GM18870 (cell line): ENCODE data around the gene ADAM15.

Experiments used
- ATAC-seq: cut with Tn5 transposase; IDR thresholded peaks from one replicate; pipeline ENCODE4 v1.9.1; 2021; ENCODE audit warnings: moderate library complexity; ENCODE audit not compliant: unreplicated experiment

The ADAM15 gene, protein sequence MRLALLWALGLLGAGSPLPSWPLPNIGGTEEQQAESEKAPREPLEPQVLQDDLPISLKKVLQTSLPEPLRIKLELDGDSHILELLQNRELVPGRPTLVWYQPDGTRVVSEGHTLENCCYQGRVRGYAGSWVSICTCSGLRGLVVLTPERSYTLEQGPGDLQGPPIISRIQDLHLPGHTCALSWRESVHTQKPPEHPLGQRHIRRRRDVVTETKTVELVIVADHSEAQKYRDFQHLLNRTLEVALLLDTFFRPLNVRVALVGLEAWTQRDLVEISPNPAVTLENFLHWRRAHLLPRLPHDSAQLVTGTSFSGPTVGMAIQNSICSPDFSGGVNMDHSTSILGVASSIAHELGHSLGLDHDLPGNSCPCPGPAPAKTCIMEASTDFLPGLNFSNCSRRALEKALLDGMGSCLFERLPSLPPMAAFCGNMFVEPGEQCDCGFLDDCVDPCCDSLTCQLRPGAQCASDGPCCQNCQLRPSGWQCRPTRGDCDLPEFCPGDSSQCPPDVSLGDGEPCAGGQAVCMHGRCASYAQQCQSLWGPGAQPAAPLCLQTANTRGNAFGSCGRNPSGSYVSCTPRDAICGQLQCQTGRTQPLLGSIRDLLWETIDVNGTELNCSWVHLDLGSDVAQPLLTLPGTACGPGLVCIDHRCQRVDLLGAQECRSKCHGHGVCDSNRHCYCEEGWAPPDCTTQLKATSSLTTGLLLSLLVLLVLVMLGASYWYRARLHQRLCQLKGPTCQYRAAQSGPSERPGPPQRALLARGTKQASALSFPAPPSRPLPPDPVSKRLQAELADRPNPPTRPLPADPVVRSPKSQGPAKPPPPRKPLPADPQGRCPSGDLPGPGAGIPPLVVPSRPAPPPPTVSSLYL

DNA sequence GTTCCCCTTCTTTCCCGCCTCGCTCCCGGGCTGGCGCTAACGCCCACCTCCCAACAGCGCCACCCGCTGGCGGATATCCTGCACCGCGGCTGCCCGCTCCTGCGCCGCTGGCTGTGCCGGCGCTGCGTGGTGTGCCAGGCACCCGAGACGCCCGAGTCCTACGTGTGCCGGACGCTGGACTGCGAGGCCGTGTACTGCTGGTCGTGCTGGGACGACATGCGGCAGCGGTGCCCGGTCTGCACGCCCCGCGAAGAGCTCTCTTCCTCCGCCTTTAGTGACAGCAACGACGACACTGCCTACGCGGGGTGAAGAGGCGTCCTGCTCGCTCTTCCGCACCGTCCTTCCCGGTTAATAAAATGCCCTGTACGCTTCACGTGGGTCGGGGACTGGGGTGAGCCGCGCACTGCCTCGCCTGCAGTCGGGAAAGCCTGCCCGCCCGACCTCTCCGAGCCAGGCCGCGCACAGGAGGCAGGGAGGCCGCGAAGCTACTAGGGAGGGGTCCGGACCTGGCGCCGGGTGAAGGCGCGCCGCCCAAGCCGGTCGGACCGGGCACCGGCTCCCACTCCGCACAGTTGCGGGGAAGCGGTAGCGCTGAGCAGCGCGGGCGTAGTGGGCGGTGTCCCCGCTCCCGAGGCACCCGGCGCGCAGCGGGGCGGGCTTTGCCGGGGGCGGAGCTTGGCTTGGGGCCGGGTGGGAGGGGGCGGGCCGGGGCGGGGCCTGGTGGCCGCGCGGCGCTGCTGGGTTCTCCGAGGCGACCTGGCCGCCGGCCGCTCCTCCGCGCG, at the start of gene ADAM15:
TSS of gene ADAM15 (plus strand) at position 757 of the 782 bp plus-strand sequence. CDS start 71 bp downstream, outside the sequence.
- no peak for ATAC-seq

DNA sequence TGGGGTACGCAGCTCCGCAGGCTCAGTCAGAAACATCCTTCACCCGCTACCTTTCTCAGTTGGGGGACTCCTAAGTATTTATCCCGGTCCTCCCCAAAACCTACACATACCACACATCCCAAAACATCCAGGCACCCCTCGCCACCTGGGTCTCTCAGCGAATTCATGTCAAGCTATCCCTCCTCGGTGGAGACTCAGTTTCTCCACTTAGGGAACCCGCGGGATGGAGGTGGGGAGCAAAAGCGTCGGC, 49.8 kb upstream of the ADAM15 start:
- no peak for ATAC-seq

DNA sequence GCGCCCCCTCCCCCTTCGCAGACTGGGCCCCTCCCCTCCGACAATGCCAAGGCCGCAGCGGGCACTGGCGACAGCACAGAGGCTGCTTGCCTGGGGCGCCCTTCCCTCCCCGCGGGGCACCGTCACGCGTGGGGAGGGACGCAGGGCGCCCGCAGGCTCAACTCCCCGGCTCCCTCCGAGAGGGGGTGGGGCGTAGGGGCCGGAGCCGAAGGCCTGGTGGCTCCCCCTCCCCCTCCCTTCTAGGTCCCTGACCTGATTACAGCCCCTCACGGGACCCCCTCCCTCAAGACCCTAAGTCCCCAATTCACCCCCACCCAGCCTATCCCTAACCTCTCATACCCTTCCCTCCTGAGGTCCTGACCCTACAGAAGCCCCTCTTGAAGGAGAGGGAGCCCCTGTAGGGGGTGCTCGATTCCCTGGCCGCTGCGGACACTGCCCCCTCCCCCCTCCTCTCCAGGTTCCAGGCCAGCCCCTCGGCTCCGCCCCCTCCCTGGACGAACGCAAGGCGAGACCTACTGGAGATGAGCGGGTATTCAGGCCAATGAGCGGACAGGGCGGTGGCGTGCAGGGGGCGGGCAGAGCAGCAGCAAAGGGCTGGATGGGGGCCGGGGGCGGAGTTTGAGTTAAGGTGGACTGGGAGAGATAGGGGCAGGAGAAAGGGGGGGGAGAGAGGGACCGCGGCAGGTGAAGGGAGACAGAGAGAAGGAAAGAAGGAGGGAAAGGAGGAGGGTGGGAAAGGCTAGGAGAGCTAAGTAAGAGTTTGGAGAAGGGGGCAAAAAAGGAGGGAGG, 49.2 kb upstream of the ADAM15 start:
- ATAC-seq: peak; percentile 43

DNA sequence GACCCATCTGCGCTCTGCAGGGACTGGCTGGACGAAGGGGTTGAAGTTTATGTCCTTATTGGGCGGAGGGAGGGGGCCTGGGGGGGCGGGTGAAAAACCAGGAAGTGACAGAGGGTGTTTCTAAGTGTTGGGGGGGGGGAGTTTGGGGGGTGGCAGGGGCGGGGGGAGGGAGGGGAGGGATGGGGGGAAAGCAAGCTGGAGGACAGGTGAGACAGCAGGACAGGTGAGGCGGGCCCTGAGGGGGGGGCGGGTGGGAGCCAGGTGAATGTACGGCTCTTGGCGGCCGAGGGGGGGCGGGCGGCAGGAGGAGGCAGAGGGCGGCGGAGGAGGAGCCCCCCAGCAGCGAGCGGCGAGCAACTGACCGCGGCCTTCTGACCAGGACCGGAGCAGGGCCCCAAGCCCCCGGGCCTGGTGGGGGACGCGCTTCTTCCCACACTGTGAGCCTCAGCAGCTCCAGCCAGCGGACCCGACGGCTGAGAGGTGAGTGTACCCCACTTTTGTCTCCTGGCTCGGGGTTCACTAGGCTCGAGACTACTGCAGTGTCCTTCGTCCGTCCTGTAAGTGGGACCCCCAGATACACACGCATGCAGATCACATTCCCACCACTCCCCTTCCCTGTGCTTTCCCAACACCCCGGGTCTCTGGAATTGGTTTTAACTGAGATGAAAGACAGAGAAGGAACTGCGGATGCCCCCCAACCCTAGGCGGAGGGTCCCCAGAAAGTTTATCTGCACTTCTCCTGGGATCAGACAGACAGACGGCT, 48.5 kb upstream of the ADAM15 start, which contains the start of gene ZBTB7B:
TSS of gene ZBTB7B (plus strand) at position 339 of the 763 bp plus-strand sequence. CDS start 11,859 bp downstream, outside the sequence.
- no peak for ATAC-seq

DNA sequence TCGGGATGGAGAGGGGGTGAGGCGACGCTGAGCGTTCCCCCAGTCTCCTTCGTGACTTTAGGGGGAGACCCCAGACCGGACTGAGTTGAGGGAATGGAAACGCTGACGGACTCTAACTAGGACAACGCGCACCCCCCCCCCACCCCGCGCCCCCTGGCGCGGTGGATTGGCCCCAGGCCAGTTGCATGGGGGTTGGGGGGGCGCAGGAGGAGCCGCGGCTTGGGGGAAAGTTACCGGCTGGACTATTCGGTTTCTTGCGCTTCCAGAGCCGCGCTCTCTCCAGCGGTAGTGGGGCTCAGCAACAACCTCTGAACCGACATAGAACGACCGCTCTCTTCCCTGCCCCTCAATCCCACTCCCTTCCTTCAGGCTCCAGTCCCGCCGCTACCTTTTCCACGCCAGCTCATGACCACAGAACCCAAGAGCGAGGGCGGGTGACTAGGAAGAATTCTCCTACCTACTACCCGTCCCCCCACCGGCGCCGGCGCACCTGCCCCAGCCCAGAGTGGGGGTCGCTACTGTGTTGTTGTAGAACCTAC, 47.8 kb upstream of the ADAM15 start:
- ATAC-seq: no peak

DNA sequence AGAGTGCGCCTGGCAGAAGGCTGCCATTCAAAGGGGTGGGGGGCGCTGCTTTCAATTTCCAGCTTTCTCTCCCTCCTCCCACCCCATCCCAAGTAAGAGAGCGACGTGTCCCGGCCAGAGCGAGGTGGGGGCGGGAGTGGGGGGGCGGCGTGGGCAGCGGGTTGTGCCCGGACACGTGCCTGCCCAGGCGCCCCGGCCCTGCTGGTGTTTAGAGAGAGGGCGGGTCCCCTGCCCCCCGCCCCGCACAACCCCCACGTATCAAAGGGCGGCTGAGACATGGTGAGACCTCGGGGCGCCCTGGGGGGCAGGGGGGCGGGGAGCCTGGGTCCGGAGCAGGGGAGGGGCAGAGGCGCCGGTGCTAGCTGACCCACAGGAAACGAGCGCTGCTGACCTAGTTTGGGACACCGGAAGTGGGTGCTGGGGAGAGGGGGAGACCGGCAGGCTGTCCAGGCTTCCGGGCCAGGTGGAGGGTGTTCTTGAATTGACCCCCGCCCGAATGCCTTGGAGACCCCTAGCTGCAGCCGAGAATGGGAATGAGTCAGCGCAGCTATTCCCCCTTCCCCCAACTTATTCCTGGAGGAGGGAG, 47.3 kb upstream of the ADAM15 start:
- no peak for ATAC-seq

DNA sequence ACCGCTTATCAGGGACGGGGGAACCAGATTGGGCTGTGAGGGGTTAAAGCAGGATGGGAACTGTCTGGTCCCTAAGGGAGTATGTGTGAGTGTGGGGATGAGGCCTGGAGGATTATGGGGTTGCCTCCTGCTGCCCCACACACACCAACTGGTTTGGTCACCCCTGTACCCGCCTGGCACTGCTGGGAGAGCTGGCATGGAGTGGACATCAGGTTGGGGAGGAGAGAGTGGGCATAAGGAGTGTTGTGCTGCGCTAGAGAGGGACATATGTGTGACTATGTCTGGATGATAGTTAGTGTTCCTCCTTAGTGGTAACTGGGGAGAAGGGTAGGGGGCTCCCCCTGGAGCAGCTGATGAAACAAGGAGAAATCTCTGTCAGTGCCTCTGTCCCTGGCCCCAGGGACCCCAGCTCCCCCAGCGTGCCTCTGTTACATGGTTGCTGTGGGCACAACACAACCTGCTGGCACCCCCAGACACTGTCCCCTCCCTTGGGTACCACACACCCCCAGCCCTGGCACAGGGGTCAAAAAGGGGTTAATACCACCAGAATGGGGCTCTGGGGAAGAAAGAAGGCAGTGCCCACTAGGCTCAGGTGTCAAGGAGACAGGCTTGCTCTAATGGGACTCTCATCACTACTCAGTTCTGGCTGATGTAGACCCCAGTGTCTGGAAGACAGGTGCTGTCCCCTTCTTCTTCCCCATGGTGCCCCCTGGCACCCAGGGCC, 46.6 kb upstream of the ADAM15 start:
- no peak for ATAC-seq

DNA sequence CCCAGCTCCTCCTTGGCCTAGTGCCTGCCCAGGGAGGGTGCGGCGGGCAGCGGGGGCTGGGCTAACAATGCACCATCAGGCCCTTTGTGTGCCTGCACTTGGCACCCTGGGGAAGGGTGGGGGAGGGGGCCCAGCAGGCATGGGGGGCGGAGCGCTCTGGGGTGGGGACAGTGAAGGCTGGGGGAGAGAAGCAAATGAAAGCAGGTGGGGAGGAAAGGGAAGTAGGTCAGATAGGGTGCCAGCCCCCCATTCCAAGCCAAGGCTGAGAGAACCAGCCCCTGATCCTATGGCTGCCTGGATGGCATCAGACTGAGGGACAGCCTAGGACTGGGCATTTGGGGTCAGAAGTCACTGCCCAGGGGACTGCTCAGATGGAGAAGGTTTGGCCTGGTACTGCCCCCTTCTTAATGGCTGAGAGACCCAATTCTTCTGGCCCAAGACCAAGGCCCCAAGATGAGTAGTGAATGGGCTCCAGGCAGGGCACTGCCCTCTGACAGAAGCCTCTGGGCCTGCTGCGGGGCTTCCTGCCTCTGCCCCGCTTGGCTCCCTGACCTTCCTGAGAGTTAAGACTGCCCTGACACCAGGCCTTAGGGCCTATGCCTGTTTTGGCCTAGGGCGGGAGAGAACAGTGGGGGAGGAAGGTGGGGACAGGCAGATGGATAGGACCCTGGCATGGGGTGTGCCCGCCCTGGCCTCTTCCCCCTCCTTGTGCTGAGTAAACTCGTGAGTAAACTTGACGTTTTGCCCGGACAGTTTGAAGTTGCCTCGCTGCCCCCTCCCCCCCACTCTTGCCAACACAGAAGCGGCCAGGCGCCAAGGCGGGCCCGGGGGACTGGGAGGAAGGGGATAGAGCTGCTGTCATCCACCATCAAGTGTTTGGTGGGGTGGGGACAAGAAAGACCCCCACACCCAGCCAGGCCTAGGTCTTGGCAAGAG, 45.8 kb upstream of the ADAM15 start:
- ATAC-seq: no peak

DNA sequence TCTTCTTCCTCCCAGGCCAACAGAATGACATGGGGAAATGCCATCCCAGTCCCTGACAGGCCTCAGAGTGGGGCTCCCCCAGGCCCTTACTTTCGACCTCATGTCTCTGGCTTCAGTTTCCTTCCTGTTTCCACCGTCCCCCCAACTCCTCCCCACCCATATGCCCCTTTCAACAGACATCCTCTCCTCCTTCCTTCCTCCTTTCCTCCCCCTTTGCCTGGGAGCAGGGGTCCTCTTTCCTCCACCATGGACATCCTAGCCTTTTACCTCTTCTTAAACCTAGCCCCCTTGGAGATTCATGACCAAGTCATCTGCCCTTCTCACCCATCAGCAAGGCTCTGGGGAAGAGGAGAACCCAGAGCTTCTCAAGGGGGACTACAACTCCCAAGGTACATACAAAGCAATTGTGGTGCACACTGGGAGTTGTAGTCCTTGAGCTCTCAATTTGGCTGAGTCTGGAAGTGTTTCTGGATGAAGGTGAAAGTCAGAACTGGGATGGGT, 44.5 kb upstream of the ADAM15 start:
- no peak for ATAC-seq

DNA sequence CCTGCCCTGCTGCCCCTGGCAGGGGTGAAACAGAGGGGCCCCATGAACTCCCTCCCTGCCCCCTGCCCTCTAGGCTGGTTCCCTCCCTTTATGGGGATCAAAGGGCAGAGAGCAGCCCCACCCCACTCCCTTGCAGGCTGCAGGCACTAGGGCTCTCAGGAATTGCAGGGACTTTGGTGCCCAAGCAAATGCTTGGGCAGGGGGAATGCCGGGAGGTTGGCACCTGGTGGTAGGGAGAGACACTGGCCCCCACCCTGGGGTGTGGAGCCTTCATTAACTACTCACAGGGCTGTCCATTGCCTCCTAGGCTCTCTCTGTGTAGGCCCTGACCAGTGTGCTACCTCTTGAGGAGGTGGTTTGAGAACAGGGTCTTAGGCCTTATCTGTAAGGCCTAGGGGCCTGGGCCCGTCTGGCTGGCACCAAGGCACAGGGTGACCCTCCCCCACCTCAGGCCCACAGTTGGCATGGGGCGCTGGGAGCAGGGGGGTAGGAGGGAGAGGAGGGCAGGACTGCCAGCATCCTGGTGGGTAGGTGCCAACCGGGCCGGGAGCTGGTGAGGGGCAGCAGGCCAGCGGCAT, 43.8 kb upstream of the ADAM15 start:
- ATAC-seq: no peak

DNA sequence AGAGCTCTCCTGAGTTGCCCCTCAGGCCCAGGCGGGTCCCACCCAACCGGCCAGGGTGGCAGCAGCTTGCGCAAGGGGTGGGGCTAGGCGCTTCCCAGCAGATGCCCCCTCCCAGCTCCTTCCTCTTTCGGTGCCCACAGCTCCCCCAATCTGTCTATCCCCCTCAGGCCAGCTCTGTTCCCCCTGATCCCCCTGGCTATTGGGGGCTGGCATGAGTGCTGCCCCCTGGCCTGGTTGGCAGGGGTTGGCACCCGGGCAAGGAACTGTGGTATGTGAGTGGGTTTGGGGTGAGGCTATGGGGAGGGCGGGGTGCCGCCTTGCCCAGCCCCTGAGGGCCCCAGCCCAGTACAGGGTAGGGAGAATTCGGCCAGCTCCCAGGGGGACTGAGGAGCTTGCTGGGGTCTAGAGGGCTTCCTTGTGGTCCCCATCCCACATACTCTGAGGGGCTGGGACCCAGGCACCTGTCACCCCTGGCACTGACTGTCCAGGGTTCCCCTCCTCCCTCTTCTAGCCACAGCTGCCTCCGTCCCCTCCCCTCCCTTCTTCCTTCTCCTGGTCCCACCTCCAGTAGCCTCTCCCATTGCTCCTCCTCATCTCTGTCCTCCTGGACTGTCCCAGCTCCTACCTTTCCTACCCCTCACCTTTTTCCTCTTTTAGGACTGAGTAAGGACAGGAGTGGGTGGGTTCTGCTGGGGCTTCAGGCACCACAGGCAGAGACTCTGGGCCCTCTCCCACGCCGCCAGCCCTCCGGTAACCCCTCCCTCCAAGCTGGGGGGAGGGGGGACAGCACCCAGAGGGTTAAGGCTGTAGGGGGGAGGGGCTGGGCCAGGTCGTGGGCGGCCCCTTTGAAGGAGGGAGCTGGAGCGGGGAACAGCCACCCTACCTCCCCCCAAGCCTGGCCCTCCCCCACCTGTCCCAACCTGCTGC, 42.8 kb upstream of the ADAM15 start:
- no peak for ATAC-seq

DNA sequence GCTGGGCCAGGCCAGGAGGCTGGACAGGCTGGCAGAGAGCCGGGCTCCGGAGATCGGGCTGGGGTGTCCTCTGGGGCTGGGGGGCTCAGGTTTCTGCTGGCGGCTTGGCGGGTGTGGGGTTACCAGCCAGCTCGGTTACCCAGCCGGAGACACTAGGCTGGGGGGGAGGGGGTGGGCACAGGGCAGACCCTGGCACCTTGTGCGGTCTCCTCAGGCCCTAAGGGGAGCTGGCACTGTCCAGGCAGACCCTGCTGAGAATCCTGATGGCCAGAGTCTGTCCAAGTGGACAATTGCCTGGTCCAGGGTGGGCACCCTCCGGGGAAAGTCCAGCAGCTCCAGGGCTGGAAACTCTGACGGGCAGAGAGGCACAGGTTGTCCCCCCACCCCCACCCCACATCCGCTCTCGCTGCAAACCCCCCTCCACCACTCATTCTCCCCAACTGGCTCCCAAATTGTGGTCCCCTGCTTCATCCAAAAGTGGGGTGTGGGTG, 41.9 kb upstream of the ADAM15 start:
- ATAC-seq: no peak

DNA sequence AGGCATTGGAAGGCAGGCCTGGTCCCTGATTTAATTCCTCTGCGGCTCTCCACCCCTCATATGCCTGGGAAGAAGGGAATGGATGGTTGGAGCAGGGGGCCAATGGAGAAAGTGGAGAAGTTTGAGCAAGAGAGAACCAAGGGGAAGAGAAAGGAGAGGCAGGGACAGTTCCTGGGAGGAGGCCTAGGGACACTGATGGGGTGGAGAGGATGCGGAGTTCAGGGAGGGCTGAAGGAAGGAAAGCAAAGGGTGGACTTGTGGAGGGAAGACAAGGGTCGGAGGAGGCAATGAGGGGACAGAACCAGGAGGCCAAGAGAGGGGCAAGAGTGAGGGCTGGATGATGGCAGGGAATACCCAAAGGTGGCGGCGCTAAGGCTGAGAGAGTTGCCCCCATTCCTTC, 41.4 kb upstream of the ADAM15 start:
- no peak for ATAC-seq

DNA sequence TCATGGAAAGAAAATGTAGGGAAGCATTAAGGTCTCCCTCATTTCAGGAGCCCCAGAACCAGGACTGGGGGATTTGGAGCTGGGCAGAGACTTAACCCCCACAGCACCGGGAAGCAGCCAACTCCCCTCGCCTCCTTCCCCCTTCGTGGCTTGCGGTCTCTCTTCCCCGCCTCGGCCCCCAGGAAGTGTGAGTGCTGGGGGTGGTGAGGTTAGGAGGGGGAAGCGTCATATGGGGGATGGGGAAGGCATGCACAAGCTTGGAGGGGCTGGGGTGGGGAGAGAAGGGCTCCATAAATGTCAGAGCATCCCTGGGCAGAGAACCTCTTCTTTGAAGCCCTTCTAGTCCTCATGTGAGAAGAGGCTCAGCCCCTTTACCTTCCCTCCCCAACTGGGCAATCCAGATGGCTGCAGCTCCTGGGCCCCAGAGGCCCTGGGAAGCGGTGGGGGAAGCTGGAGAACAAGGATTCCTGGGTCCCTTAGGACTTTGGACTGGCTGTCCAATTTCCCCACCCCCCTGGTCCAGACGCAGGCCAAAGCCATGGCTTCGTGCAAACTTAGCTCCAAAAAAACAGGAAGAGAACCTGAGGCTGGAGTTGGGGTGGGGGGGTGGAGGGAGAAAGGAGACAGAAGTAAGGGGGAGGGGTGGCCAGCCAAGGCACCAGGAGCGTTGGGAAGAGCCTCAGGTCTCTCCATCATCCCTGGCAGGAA, 40.8 kb upstream of the ADAM15 start:
- no peak for ATAC-seq

DNA sequence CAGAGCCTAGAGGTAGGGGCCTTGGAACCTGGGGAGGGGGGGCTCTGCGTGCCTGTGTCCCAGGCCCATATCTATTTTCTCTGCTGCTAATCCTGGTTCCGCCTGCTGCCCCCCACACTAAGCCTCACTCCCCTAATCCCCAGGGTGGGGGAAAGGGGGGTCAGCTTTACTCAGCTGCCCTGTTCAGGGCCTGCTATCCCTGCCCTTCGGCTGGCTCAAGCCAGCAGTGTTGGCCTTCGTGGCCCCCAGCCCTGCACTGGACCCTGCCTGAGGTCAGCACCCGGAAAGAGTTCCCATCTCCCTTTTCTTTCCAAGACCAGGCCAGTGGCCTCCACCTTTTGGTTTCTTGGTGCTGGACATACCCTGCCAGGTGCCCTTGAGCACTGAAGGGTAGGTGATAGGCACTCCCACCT, 40.1 kb upstream of the ADAM15 start:
- no peak for ATAC-seq
